A673 (cell line): Measurements from ENCODE around the gene SLAIN2.

Experiments
- CTCF ChIP-seq: fragments of 300-800, 200-600 bp; sonication (generic); conservative IDR thresholded peaks from 2 replicates; pipeline ENCODE4 v1.5.1; 2017; ENCODE audit warnings: low read depth, mild to moderate bottlenecking, antibody characterized with exemption, low read length, moderate library complexity, mixed read lengths
- EZH2 ChIP-seq: fragments of 200-600 bp; sonication (generic); IDR thresholded peaks from 2 replicates; pipeline ENCODE4 v1.6.1; 2017; ENCODE audit warnings: borderline replicate concordance, low read depth, mild to moderate bottlenecking, mixed read lengths, antibody characterized with exemption, low read length; ENCODE audit not compliant: poor library complexity, severe bottlenecking

- no peak for TF ChIP-seq CTCF
- no peak for TF ChIP-seq EZH2
These were observed 662 bp downstream of the SLAIN2 start for GRCh38 chr4:48341776-48342605.
